ENCODE measurements around the gene ANXA4. TPM values are rescaled to one million over a fixed set of nuclear protein-coding genes. Genes with fewer than 3 reads are reported as not detected.

Gene ANXA4
- total RNA-seq, 4 donors from 2014 or later = 61.8 to 79.4 (median 73.9) TPM

DNA sequence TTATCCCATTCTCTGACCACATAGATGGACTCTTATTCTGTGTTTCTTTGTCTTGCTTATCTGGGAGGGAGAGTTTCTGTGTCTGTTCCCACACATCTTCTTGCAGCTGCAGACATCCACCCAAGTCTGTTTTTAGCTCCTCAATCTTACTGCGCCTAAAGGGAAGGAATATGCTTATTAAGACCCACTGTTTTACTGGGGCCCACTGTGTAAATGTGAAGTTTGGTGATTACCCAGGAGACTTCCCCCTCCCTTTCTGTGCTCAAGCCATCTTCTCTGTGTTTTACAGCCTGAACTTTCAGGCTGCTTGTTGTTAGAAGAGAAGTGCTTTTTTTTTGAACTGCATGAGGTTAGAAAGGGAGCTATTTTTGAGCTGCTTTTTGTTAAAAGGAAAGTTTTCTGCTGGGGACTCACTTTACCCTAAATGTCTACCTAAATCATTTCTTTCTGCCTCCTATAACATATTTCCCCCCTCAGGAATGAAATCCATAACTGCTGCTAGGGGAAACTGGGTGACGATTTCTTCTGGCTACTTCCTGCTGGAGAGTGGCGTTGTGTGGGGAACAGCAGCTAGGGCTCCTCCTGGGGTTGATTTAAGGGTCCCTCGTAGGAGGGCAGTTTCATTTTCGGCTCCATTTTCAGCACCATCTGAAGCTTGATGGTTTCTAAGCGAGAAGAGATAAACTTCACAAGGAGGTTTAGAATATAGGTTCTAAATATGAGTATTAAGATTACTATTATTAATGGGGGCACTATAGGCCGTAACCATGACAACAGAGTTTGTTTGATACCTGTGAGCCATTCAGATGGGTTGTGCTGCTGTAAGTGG lies 48.1 kb downstream of the ANXA4 start:
- TF ChIP-seq, protein P1, sequence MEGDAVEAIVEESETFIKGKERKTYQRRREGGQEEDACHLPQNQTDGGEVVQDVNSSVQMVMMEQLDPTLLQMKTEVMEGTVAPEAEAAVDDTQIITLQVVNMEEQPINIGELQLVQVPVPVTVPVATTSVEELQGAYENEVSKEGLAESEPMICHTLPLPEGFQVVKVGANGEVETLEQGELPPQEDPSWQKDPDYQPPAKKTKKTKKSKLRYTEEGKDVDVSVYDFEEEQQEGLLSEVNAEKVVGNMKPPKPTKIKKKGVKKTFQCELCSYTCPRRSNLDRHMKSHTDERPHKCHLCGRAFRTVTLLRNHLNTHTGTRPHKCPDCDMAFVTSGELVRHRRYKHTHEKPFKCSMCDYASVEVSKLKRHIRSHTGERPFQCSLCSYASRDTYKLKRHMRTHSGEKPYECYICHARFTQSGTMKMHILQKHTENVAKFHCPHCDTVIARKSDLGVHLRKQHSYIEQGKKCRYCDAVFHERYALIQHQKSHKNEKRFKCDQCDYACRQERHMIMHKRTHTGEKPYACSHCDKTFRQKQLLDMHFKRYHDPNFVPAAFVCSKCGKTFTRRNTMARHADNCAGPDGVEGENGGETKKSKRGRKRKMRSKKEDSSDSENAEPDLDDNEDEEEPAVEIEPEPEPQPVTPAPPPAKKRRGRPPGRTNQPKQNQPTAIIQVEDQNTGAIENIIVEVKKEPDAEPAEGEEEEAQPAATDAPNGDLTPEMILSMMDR (IDR thresholded peaks at IDR 0.05) = no peak
- no peak for TF ChIP-seq POLR2A (IDR thresholded peaks at IDR 0.05)
- no peak for TF ChIP-seq EP300 (IDR thresholded peaks at IDR 0.05)
- 25% methylated on average over 7 of the region's 7 CpGs for WGBS, 2 donors
- Histone ChIP-seq H3K27me3 (no peaks in the 10 kb centered on the region), H3K36me3 (peaks cover 0 to 17% (median 0%) of the 10 kb centered on the region in 3 donors), H3K9me3 (no peaks in the 10 kb centered on the region), H3K27ac (peak overlapping the region; percentile 52 to 88 (median 70)), H3K4me1 (peaks cover 0 to 35% (median 21%) of the 10 kb centered on the region in 4 donors), H3K4me3 (peak overlapping the region in 1 of 4 donors; percentile 19)
- DNase-seq (ENCODE audit: low spot score in 2 of 2) = no peak

- Histone ChIP-seq H3K27ac (peak overlapping the region; percentile 52 to 88 (median 70)), H3K36me3 (peaks cover 0 to 15% (median 0%) of the 10 kb centered on the region in 3 donors), H3K4me1 (peaks cover 0 to 35% (median 21%) of the 10 kb centered on the region in 4 donors), H3K4me3 (peak overlapping the region in 1 of 4 donors; percentile 19), H3K9me3 (no peaks in the 10 kb centered on the region), H3K27me3 (no peaks in the 10 kb centered on the region)
- TF ChIP-seq, protein P1 (IDR thresholded peaks at IDR 0.05) = no peak
- TF ChIP-seq EP300 (IDR thresholded peaks at IDR 0.05) = no peak
- no peak for TF ChIP-seq POLR2A (IDR thresholded peaks at IDR 0.05)
- WGBS, 2 donors = 35 to 37% methylated on average over 1 of the region's 1 CpG
- DNase-seq (ENCODE audit: low spot score in 2 of 2) = no peak
Observed at GRCh38 chr2:69790601-69790959, 48.6 kb downstream of the ANXA4 start.

DNA sequence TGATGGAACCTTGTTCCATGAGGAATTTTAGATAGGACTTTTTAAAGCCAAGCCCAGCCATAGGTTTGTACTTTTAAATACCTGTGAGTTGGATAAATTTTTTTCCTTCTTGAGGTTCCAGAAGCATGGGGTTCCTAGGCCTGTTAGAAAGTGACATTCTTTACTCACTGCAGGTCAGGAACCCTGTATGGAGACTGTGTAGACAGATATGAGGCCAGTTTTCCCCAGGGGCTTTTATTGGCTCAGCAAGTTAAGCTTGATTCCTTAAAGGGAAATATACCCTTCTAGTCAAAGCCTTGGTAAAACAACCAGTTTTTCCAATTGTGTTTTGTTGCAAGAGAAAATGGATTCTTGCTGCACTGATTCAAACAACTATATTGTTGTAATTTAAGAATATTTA lies 49.1 kb downstream of the ANXA4 start:
- TF ChIP-seq, protein P1 (IDR thresholded peaks at IDR 0.05) = no peak
- TF ChIP-seq EP300 (IDR thresholded peaks at IDR 0.05) (no peak), POLR2A (IDR thresholded peaks at IDR 0.05) (no peak)
- H3K36me3 ChIP-seq = peaks cover 0 to 15% (median 0%) of the 10 kb centered on the region in 3 donors
- no peak for DNase-seq (ENCODE audit: low spot score in 2 of 2)
- no peaks in the 10 kb centered on the region for H3K9me3 ChIP-seq
- no peak overlapping the region for H3K4me3 ChIP-seq
- peak overlapping the region in 2 of 4 donors; percentile 85 to 88 for H3K27ac ChIP-seq
- no peaks in the 10 kb centered on the region for H3K27me3 ChIP-seq
- H3K4me1 ChIP-seq = peaks cover 0 to 35% (median 21%) of the 10 kb centered on the region in 4 donors

DNA sequence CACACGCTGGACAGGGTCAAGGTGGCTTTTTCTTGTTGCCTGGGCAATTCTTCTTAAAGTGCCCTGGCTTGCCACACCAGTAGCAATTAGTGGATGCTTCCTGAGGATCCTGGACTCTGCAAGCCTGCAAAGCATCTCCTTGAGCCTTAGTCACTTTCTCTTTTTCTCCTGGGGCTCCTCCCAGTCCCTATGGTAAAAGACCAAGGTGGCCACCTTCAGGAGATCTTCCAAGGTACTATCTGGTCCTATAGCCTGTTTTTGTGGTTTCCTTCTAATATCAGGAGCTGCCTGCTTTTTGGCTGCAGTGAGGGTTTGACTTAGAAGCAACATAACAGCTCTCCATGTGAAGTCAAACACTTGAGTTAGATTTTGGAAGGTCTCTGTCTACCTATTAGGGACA lies 54.2 kb downstream of the ANXA4 start:
- Histone ChIP-seq H3K27ac (no peak overlapping the region), H3K36me3 (no peaks in the 10 kb centered on the region), H3K27me3 (no peaks in the 10 kb centered on the region), H3K4me3 (no peak overlapping the region), H3K4me1 (peaks cover 0 to 44% (median 14%) of the 10 kb centered on the region in 4 donors), H3K9me3 (no peaks in the 10 kb centered on the region)
- no peak for DNase-seq (ENCODE audit: low spot score in 2 of 2)
- 86 to 100% methylated on average over 1 of the region's 1 CpG for WGBS, 2 donors
- TF ChIP-seq, protein P1 (IDR thresholded peaks at IDR 0.05) = no peak
- TF ChIP-seq EP300 (IDR thresholded peaks at IDR 0.05) = no peak
- TF ChIP-seq POLR2A (IDR thresholded peaks at IDR 0.05) = no peak

GRCh38 chr2:69797235-69797634 lies 55.3 kb downstream of the ANXA4 start:
- WGBS, 2 donors = 74 to 78% methylated on average over 4 of the region's 4 CpGs
- no peak overlapping the region for H3K4me3 ChIP-seq
- peaks cover 0 to 42% (median 12%) of the 10 kb centered on the region in 4 donors for H3K4me1 ChIP-seq
- no peaks in the 10 kb centered on the region for H3K9me3 ChIP-seq
- peak overlapping the region in 2 of 4 donors; percentile 76 to 81 for H3K27ac ChIP-seq
- TF ChIP-seq, protein P1 (IDR thresholded peaks at IDR 0.05) = no peak
- TF ChIP-seq EP300 (IDR thresholded peaks at IDR 0.05) (no peak), POLR2A (IDR thresholded peaks at IDR 0.05) (no peak)
- H3K36me3 ChIP-seq = no peaks in the 10 kb centered on the region
- DNase-seq (ENCODE audit: low spot score in 2 of 2) = no peak
- no peaks in the 10 kb centered on the region for H3K27me3 ChIP-seq

Measured in tibial nerve (tissue), 4 donors.